H1 (cell line): ENCODE data around the gene NKAPD1. TPM values are rescaled to one million over a fixed set of nuclear protein-coding genes. Genes with fewer than 3 reads are reported as not detected.

Experiments used
- ASH2L ChIP-seq: fragments of 200-600, 300-600 bp; sonication (generic); IDR thresholded peaks from one replicate; pipeline ENCODE4 v1.7.1; 2017; ENCODE audit warnings: low read length
- ATF2 ChIP-seq: IDR thresholded peaks from 2 replicates; pipeline ENCODE4 v1.6.1; 2012; ENCODE audit warnings: low read length, inconsistent platforms
- BACH1 ChIP-seq: IDR thresholded peaks from 2 replicates; pipeline ENCODE4 v1.6.1; 2012; ENCODE audit warnings: low read length, improper control_type of control experiment
- CBX5 ChIP-seq: fragments of 300-800, 300-1000 bp; sonication (generic); IDR thresholded peaks from 2 replicates; pipeline ENCODE4 v1.7.1; 2016; ENCODE audit warnings: antibody characterized with exemption, low read length, low read depth
- CREB1 ChIP-seq: IDR thresholded peaks from 2 replicates; pipeline ENCODE4 v1.6.1; 2012; ENCODE audit warnings: inconsistent platforms
- CTCF ChIP-seq, 3 experiments: IDR thresholded peaks; 1 replicate in 2 of 3; 2 replicates in 1 of 3; pipeline versions ENCODE4 v1.5.1 to v1.6.1; 2011; ENCODE audit warnings: low read length in 3 of 3, mild to moderate bottlenecking in 3 of 3, inconsistent platforms in 2 of 3, low read depth in 1 of 3, moderate library complexity in 1 of 3; ENCODE audit not compliant: insufficient read depth in 1 of 3; ENCODE audit errors: control extremely low read depth in 1 of 3
- FOSL1 ChIP-seq: IDR thresholded peaks from 2 replicates; pipeline ENCODE4 v1.6.1; 2011; ENCODE audit warnings: mild to moderate bottlenecking, low read depth, low read length, moderate library complexity; ENCODE audit not compliant: insufficient read depth
- KDM4A ChIP-seq: IDR thresholded peaks from one replicate; pipeline ENCODE4 v1.7.1; 2012; ENCODE audit warnings: low read depth, mild to moderate bottlenecking, moderate library complexity, low read length, inconsistent platforms; ENCODE audit not compliant: severe bottlenecking
- KDM5A ChIP-seq: fragments of 200-600 bp; IDR thresholded peaks from 2 replicates; pipeline ENCODE4 v1.7.1; 2012; ENCODE audit warnings: mild to moderate bottlenecking, low read length, inconsistent platforms, mixed read lengths
- POLR2A ChIP-seq, 2 experiments: IDR thresholded peaks; 1 replicate in 1 of 2; 2 replicates in 1 of 2; pipeline ENCODE4 v1.6.1; 2011; ENCODE audit warnings: low read depth in 2 of 2, low read length in 2 of 2, mild to moderate bottlenecking in 2 of 2; ENCODE audit errors: control extremely low read depth in 1 of 2
- POU5F1 ChIP-seq: IDR thresholded peaks from 2 replicates; pipeline ENCODE4 v1.6.1; 2011; ENCODE audit warnings: low read depth, mild to moderate bottlenecking, low read length, moderate library complexity
- RNF2 ChIP-seq: fragments of 200-900, 300-1000 bp; sonication (generic); IDR thresholded peaks from 2 replicates; pipeline ENCODE4 v1.7.1; 2016; ENCODE audit warnings: borderline replicate concordance, low read depth, mild to moderate bottlenecking, antibody characterized with exemption, low read length; ENCODE audit not compliant: poor library complexity, severe bottlenecking; ENCODE audit errors: missing control alignments
- SIX5 ChIP-seq: IDR thresholded peaks from 2 replicates; pipeline ENCODE4 v1.6.1; 2011; ENCODE audit warnings: mild to moderate bottlenecking, low read depth, low read length
- polyA plus RNA-seq, 7 experiments: library from polyadenylated mRNA; depleted of rRNA in 3 of 7; stranded (reverse) in 5 of 7; unstranded in 2 of 7; fragments of >200 nt in 5 of 7; fragments of 200-250 nt in 2 of 7; gene quantifications; 1 replicate in 5 of 7; 2 replicates in 1 of 7; 4 replicates in 1 of 7; pipeline versions ENCODE4 v1.2.1 to v1.2.3, GENCODE V29; 2011 to 2013; ENCODE audit warnings: missing spikeins in 2 of 7, mixed read lengths in 2 of 7
- total RNA-seq: library from RNA; stranded (reverse); fragmentation: NEBNext Ultra II Directional; extraction: Animal tissue kit (Norgen Biotek cat#: 25700); gene quantifications from 2 replicates; pipeline ENCODE4 v1.2.1, GENCODE V29; 2021

Gene NKAPD1
- total and polyA plus RNA-seq, 2 of the 8 experiments (the other 6 are each of a cell fraction or from before 2014, with no cell fraction given) = 6.7 to 16.7 TPM

GRCh38 chr11:112024773-112025678 lies 49.1 kb upstream of the NKAPD1 start, which contains the start of gene DLAT (continued):
- TF ChIP-seq BACH1 (no peak), KDM5A (no peak; the same call in none of the 2 replicates), KDM4A (peak; percentile 52), POU5F1 (no peak), CBX5 (no peak), FOSL1 (no peak), SIX5 (no peak), POLR2A (IDR thresholded peaks at IDR 0.05; ENCODE audit: control extremely low read depth in 1 of 2, low read depth in 2 of 2, low read length in 2 of 2) (peak; percentile 82 to 84), CREB1 (peak; percentile 68), RNF2 (no peak), ATF2 (no peak; the same call in 1 of the 2 replicates), ASH2L (peak; percentile 97), CTCF (IDR thresholded peaks at IDR 0.05; ENCODE audit: control extremely low read depth in 1 of 3, insufficient read depth in 1 of 3, low read depth in 1 of 3, low read length in 3 of 3) (no peak)
